Peyer's patch (tissue), 4 donors: ENCODE results near the gene PDGFC.

Source experiments
- POLR2A ChIP-seq, 2 donors: fragments of 450-650 bp; IDR thresholded peaks; one replicate each; pipeline ENCODE4 v1.5.1; 2017; ENCODE audit warnings: antibody characterized with exemption in 2 of 2, mild to moderate bottlenecking in 2 of 2, moderate library complexity in 2 of 2
- TF ChIP-seq, protein P1 (sequence below), 6 experiments: fragments of 450-650 bp in 4 of 6; fragments of 200-600 bp in 2 of 6; sonication (generic) in 1 of 6; IDR thresholded peaks; one replicate each; pipeline ENCODE4 v1.5.1; 2017 to 2019; ENCODE audit warnings: antibody characterized with exemption in 6 of 6, mild to moderate bottlenecking in 3 of 6, moderate library complexity in 1 of 6

DNA sequence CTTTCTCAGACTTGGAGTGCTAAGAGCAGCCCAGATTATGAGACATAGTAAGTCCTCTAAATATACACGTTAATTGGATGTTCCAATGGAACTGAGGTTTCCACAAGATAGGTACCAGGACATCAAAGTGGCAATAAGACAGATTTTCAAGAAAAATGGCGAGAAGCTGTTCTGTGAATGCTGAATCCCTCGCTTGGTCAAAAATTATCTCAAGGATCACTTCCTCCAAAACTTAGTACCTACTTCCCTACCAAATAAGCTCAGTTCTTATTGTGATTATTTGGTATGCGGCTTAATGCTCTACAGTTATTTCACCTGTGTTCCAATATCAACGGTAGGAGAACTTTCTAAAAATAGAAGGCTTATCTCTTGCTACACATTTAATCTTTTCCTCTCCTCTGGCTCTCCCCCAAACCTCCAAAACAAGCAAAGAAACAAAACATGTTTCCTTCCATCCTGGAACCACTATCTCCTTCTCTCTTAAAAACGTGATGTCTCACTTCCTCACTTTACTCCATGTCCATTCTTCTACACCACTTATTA, 14.7 kb downstream of the PDGFC start:
- TF ChIP-seq, protein P1, sequence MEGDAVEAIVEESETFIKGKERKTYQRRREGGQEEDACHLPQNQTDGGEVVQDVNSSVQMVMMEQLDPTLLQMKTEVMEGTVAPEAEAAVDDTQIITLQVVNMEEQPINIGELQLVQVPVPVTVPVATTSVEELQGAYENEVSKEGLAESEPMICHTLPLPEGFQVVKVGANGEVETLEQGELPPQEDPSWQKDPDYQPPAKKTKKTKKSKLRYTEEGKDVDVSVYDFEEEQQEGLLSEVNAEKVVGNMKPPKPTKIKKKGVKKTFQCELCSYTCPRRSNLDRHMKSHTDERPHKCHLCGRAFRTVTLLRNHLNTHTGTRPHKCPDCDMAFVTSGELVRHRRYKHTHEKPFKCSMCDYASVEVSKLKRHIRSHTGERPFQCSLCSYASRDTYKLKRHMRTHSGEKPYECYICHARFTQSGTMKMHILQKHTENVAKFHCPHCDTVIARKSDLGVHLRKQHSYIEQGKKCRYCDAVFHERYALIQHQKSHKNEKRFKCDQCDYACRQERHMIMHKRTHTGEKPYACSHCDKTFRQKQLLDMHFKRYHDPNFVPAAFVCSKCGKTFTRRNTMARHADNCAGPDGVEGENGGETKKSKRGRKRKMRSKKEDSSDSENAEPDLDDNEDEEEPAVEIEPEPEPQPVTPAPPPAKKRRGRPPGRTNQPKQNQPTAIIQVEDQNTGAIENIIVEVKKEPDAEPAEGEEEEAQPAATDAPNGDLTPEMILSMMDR (IDR thresholded peaks at IDR 0.05): no peak
- no peak for TF ChIP-seq POLR2A (IDR thresholded peaks at IDR 0.05)
